ENCODE results near the gene PLOD1. TPM values are rescaled to one million over a fixed set of nuclear protein-coding genes. Genes with fewer than 3 reads are reported as not detected.

Gene PLOD1
- total RNA-seq, 4 donors from 2014 or later, result 52.8 to 87.9 (median 64.0) TPM

DNA sequence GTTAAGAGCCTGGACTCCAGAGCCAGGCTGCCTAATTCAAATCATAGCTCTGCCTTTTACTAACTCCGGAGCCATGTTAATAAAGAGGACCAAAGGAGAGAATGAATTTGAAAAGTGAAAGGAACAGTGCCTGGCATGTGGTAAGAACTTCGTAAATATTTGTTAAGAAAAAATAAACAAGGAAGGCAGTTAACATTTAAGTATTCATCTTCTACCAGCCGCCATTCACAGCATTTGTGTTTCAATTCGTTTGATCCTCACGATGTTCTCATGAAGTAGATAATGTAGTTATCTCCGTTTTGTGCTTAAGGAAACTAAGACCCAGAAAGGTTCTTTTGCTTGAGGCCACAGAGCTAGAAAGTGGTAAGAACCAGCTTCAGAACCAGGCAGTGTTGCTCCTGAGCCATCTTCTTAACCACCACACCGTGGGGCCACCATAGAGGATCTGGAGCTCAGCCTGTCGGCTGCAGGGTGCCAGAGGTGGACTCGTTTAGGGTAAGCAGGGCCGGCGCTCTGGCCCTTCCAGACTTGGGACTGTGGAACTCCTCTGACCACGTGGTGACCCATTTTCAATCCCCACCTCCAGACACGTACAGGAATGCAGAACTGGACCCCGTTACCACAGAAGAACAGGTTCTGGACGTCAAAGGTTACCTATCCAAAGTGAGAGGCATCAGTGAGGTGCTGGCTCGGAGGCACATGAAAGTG lies 57.6 kb downstream of the PLOD1 start:
- H3K27me3 ChIP-seq, result no peaks in the 10 kb centered on the region
- H3K4me1 ChIP-seq, result no peaks in the 10 kb centered on the region
- peaks cover 2 to 92% (median 27%) of the 10 kb centered on the region in 3 donors for H3K36me3 ChIP-seq
- no peaks in the 10 kb centered on the region for H3K9me3 ChIP-seq
- TF ChIP-seq CTCF (IDR thresholded peaks at IDR 0.05) (no peak), POLR2A (IDR thresholded peaks at IDR 0.05) (no peak), EP300 (IDR thresholded peaks at IDR 0.05) (no peak)
- WGBS, 2 donors, result 88% methylated on average over 16 of the region's 16 CpGs
- no peak overlapping the region for H3K4me3 ChIP-seq
- H3K27ac ChIP-seq, result no peak overlapping the region
- no peak for DNase-seq (ENCODE audit: low spot score in 2 of 2)

DNA sequence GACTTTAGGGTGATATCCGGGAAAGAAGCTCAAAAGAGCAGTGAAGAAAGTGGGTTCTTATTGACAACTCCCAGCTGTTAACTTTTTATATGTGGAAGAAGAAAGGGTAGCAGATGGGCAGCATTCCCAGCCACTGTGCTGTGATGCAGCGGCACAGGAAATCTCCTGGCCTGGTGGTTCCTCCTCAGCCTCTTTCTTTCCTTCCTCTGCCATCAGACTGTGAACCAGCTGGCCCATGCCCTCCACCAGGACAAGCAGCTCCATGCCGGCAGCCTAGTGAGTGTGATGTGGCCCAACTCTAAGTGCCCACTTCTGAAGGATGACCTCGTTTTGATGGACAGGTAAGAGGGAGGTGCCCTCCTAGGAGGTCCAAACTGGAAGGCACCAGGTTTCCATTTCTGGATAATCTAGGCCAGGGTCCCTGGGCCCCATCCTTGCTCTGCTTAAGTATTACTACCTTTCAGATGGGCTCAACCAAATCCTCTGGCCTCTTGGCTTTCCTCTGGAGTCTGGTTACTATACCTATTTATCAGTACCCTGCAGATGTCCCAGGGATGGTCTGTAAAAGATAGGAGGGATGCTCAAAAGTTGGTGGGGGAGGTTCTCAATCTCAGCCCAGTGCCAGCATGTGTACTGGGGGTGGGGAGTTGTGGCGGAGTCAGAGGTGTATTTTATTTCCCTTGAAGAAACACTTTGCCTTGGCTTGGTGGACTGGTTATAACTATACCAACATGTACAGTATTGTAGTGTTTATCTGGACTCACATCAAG lies 62.7 kb downstream of the PLOD1 start:
- Histone ChIP-seq H3K36me3 (peaks cover 2 to 100% (median 19%) of the 10 kb centered on the region in 3 donors), H3K4me3 (no peak overlapping the region), H3K27me3 (no peaks in the 10 kb centered on the region), H3K4me1 (no peaks in the 10 kb centered on the region), H3K27ac (no peak overlapping the region), H3K9me3 (no peaks in the 10 kb centered on the region)
- 90 to 91% methylated on average over 5 of the region's 5 CpGs for WGBS, 2 donors
- TF ChIP-seq EP300 (IDR thresholded peaks at IDR 0.05), result no peak
- TF ChIP-seq POLR2A (IDR thresholded peaks at IDR 0.05), result no peak
- no peak for TF ChIP-seq CTCF (IDR thresholded peaks at IDR 0.05)
- DNase-seq (ENCODE audit: low spot score in 2 of 2), result no peak

GRCh38 chr1:11998636-11999035 lies 64.1 kb downstream of the PLOD1 start:
- Histone ChIP-seq H3K9me3 (no peaks in the 10 kb centered on the region), H3K4me3 (no peak overlapping the region), H3K27ac (no peak overlapping the region), H3K36me3 (peaks cover 2 to 100% (median 19%) of the 10 kb centered on the region in 3 donors), H3K27me3 (no peaks in the 10 kb centered on the region), H3K4me1 (no peaks in the 10 kb centered on the region)
- TF ChIP-seq CTCF (IDR thresholded peaks at IDR 0.05), result no peak
- no peak for TF ChIP-seq EP300 (IDR thresholded peaks at IDR 0.05)
- no peak for TF ChIP-seq POLR2A (IDR thresholded peaks at IDR 0.05)
- no peak for DNase-seq (ENCODE audit: low spot score in 2 of 2)
- 86 to 98% methylated on average over 5 of the region's 5 CpGs for WGBS, 2 donors

DNA sequence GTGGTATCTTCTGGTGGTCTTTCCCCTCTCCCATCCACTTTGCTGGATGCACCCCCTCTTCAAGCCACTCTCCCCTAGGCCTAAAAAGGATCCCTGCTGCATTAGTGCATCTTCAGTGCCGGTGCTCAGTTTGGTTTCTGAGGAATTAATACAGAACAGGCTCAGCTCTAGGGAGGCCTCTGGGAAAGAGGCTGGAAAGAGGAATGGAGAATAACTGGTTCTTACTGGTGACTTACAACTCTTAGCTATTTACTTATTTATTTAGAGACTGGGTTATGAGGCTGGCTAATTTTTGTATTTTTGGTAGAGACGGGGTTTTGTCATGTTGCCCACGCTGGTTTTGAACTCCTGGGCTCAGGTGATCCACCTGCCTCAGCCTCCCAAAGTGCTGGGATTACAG lies 64.7 kb downstream of the PLOD1 start:
- WGBS, 2 donors, result 96 to 97% methylated on average over 3 of the region's 3 CpGs
- no peak overlapping the region for H3K4me3 ChIP-seq
- no peaks in the 10 kb centered on the region for H3K9me3 ChIP-seq
- peaks cover 0 to 100% (median 20%) of the 10 kb centered on the region in 3 donors for H3K36me3 ChIP-seq
- TF ChIP-seq POLR2A (IDR thresholded peaks at IDR 0.05) (no peak), CTCF (IDR thresholded peaks at IDR 0.05) (no peak), EP300 (IDR thresholded peaks at IDR 0.05) (no peak)
- H3K4me1 ChIP-seq, result no peaks in the 10 kb centered on the region
- no peak overlapping the region for H3K27ac ChIP-seq
- no peak for DNase-seq (ENCODE audit: low spot score in 2 of 2)
- H3K27me3 ChIP-seq, result no peaks in the 10 kb centered on the region

Data from tibial nerve (tissue), 4 donors.